Measurements from ENCODE around the gene RPL14.
A peak's percentile ranks its signal among the peaks of the same experiment; 100 is the strongest.

Gene RPL14

GRCh38 chr3:40456940-40457823, at the start of gene RPL14:
RPL14 (plus strand) TSS chr3:40457339; CDS start chr3:40457472, 133 bp downstream.
- no peak for TF ChIP-seq CTCF (conservative IDR thresholded peaks at IDR 0.05; ENCODE audit: low read length)
- peak within 1 kb of the TSS; percentile 93 for H3K4me3 ChIP-seq (ENCODE audit: low read length)
- DNase-seq (ENCODE audit: low read depth): peak; percentile 96

- DNase-seq (ENCODE audit: low read depth): no peak
Measured at GRCh38 chr3:40407611-40408010, 49.5 kb upstream of the RPL14 start.

GRCh38 chr3:40414270-40414669, 42.9 kb upstream of the RPL14 start:
- TF ChIP-seq CTCF (conservative IDR thresholded peaks at IDR 0.05; ENCODE audit: low read length): no peak
- no peak for DNase-seq (ENCODE audit: low read depth)
- H3K4me3 ChIP-seq (ENCODE audit: low read length): no peak overlapping the region

More at GRCh38 chr3:40407611-40408010, 49.5 kb upstream of the RPL14 start:
- H3K4me3 ChIP-seq (ENCODE audit: low read length): no peak overlapping the region
- no peak for TF ChIP-seq CTCF (conservative IDR thresholded peaks at IDR 0.05; ENCODE audit: low read length)

GRCh38 chr3:40417845-40418543, 39.1 kb upstream of the RPL14 start:
- no peak overlapping the region for H3K4me3 ChIP-seq (ENCODE audit: low read length)
- DNase-seq (ENCODE audit: low read depth): no peak
- no peak for TF ChIP-seq CTCF (conservative IDR thresholded peaks at IDR 0.05; ENCODE audit: low read length)

- TF ChIP-seq CTCF (conservative IDR thresholded peaks at IDR 0.05; ENCODE audit: low read length): no peak
- DNase-seq (ENCODE audit: low read depth): no peak
- no peak overlapping the region for H3K4me3 ChIP-seq (ENCODE audit: low read length)
Measured at GRCh38 chr3:40422861-40423260, 34.3 kb upstream of the RPL14 start.

- H3K4me3 ChIP-seq (ENCODE audit: low read length): no peak overlapping the region
- DNase-seq (ENCODE audit: low read depth): no peak
- TF ChIP-seq CTCF (conservative IDR thresholded peaks at IDR 0.05; ENCODE audit: low read length): no peak
Measured at GRCh38 chr3:40427045-40427669, 30.0 kb upstream of the RPL14 start.
